Tibial artery (tissue), 4 donors: ENCODE results near the gene ATP2B2.

Experiments
- DNase-seq, 2 donors: peaks; one replicate each; pipeline ENCODE4 v3.0.0-alpha.2; 2019
- H3K27ac ChIP-seq, 2 donors: fragments of 200-600 bp; sonication (generic) in 1 of 2; 1 replicate in 1 of 2; 2 replicates in 1 of 2; pipeline ENCODE4 v1.5.1; 2018 to 2019; ENCODE audit warnings: mild to moderate bottlenecking in 1 of 2
- H3K27me3 ChIP-seq, 2 donors: fragments of 200-600 bp; sonication (generic) in 1 of 2; one replicate each; pipeline versions ENCODE4 v1.5.1 to v1.6.0; 2016 to 2019
- H3K36me3 ChIP-seq, 3 donors: fragments of 200-600 bp; sonication (generic) in 2 of 3; one replicate each; pipeline ENCODE4 v1.5.1; 2016 to 2019; ENCODE audit warnings: mild to moderate bottlenecking in 2 of 3
- H3K4me1 ChIP-seq, 4 donors: fragments of 200-600 bp; sonication (generic) in 2 of 4; 1 replicate in 3 of 4; 2 replicates in 1 of 4; pipeline ENCODE4 v1.5.1; 2016 to 2019
- H3K4me3 ChIP-seq, 2 donors: fragments of 200-600 bp; sonication (generic) in 1 of 2; 1 replicate in 1 of 2; 2 replicates in 1 of 2; pipeline ENCODE4 v1.5.1; 2018 to 2019; ENCODE audit warnings: mild to moderate bottlenecking in 2 of 2
- H3K9me3 ChIP-seq, 3 donors: fragments of 200-600 bp; sonication (generic) in 1 of 3; one replicate each; pipeline ENCODE4 v1.5.1; 2016 to 2019
- intact Hi-C: fragments of 100-400 bp; cut with DNase I; formaldehyde crosslinking; loops from one replicate; pipeline ENCODE4 v1.15.0; 2023; ENCODE audit warnings: low total_unique reads
- TF ChIP-seq, protein P1 (sequence below), 2 experiments: fragments of 200-600 bp in 1 of 2; fragments of 450-650 bp in 1 of 2; IDR thresholded peaks; one replicate each; pipeline ENCODE4 v1.5.1; 2017 to 2019; ENCODE audit warnings: antibody characterized with exemption in 2 of 2, mild to moderate bottlenecking in 1 of 2, moderate library complexity in 1 of 2

ATP2B2 gene

GRCh38 chr3:10389995-10390394, 115.4 kb downstream of the ATP2B2 start:
- intact Hi-C loops = no loop called here
- Histone ChIP-seq H3K36me3 (no peaks in the 10 kb centered on the region), H3K27me3 (peaks cover 0 to 13% of the 10 kb centered on the region in 2 donors), H3K4me1 (no peaks in the 10 kb centered on the region), H3K4me3 (no peak overlapping the region), H3K9me3 (peaks cover 2 to 41% (median 22%) of the 10 kb centered on the region in 3 donors), H3K27ac (no peak overlapping the region)
- TF ChIP-seq, protein P1, sequence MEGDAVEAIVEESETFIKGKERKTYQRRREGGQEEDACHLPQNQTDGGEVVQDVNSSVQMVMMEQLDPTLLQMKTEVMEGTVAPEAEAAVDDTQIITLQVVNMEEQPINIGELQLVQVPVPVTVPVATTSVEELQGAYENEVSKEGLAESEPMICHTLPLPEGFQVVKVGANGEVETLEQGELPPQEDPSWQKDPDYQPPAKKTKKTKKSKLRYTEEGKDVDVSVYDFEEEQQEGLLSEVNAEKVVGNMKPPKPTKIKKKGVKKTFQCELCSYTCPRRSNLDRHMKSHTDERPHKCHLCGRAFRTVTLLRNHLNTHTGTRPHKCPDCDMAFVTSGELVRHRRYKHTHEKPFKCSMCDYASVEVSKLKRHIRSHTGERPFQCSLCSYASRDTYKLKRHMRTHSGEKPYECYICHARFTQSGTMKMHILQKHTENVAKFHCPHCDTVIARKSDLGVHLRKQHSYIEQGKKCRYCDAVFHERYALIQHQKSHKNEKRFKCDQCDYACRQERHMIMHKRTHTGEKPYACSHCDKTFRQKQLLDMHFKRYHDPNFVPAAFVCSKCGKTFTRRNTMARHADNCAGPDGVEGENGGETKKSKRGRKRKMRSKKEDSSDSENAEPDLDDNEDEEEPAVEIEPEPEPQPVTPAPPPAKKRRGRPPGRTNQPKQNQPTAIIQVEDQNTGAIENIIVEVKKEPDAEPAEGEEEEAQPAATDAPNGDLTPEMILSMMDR (IDR thresholded peaks at IDR 0.05) = no peak
- no peak for DNase-seq

DNA sequence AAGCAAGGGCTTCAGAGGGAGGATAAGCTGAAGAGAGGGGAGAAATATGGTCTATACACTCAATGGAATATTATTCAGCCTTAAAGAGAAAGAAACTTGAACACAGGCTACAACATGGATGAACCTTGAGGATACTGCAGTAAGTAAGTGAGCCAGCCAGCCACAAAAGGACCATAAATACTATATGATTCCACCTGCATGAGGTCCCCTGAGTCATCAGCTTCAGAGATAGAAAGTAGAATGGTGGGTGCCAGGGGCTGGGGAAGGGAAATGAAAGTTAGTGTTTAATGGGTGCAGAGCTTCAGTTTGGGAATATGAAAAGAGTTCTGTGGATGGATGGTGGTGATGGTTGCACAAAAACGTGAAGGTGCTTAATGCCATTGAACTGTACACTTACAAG, 116.0 kb downstream of the ATP2B2 start:
- intact Hi-C loops = no loop called here
- Histone ChIP-seq H3K9me3 (peaks cover 2 to 41% (median 22%) of the 10 kb centered on the region in 3 donors), H3K4me1 (no peaks in the 10 kb centered on the region), H3K27me3 (peaks cover 0 to 19% of the 10 kb centered on the region in 2 donors), H3K36me3 (no peaks in the 10 kb centered on the region), H3K27ac (no peak overlapping the region), H3K4me3 (no peak overlapping the region)
- DNase-seq = no peak
- TF ChIP-seq, protein P1 (IDR thresholded peaks at IDR 0.05) = no peak

GRCh38 chr3:10387881-10388609, 117.3 kb downstream of the ATP2B2 start:
- no peak overlapping the region for H3K4me3 ChIP-seq
- H3K27me3 ChIP-seq = peaks cover 0 to 28% of the 10 kb centered on the region in 2 donors
- intact Hi-C loops = no loop called here
- no peaks in the 10 kb centered on the region for H3K4me1 ChIP-seq
- peaks cover 2 to 41% (median 22%) of the 10 kb centered on the region in 3 donors for H3K9me3 ChIP-seq
- TF ChIP-seq, protein P1 (IDR thresholded peaks at IDR 0.05) = no peak
- H3K36me3 ChIP-seq = no peaks in the 10 kb centered on the region
- no peak overlapping the region for H3K27ac ChIP-seq
- DNase-seq = no peak

- Histone ChIP-seq H3K27me3 (peaks cover 0 to 28% of the 10 kb centered on the region in 2 donors), H3K9me3 (peaks cover 2 to 41% (median 22%) of the 10 kb centered on the region in 3 donors), H3K4me1 (no peaks in the 10 kb centered on the region), H3K36me3 (no peaks in the 10 kb centered on the region), H3K4me3 (no peak overlapping the region), H3K27ac (no peak overlapping the region)
- DNase-seq = no peak
- intact Hi-C loops = no loop called here
- TF ChIP-seq, protein P1 (IDR thresholded peaks at IDR 0.05) = no peak
These were observed 119.3 kb downstream of the ATP2B2 start for GRCh38 chr3:10386121-10386520.

GRCh38 chr3:10384541-10385360, 120.6 kb downstream of the ATP2B2 start:
- no peaks in the 10 kb centered on the region for H3K4me1 ChIP-seq
- peaks cover 0 to 28% of the 10 kb centered on the region in 2 donors for H3K27me3 ChIP-seq
- TF ChIP-seq, protein P1 (IDR thresholded peaks at IDR 0.05) = no peak
- H3K36me3 ChIP-seq = no peaks in the 10 kb centered on the region
- H3K9me3 ChIP-seq = peaks cover 2 to 39% (median 22%) of the 10 kb centered on the region in 3 donors
- DNase-seq = no peak
- intact Hi-C loops = no loop called here
- no peak overlapping the region for H3K27ac ChIP-seq
- H3K4me3 ChIP-seq = no peak overlapping the region
